ENCODE data around the gene DOK7.

DNA sequence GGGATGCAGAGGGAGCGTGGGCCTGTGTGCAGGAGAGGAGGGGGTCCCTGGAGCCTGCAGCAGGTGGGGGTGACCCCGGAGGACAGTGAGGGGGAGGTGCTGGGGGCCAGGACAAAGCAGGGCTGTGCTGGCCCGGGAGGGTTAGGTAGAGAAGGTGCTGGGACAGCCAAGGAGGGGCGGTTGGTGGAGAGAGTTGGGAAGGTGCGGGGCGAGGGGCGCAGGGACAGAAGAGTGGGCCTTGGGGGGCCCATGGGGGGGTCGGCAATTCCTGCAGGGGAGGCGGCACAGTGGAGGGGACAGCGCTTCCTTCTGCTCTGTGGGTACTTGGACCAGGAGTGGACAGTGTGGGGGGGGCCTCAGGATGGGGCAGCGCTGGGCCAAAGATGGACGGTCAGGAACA, 36.6 kb downstream of the DOK7 start:
- TF ChIP-seq, protein P1, sequence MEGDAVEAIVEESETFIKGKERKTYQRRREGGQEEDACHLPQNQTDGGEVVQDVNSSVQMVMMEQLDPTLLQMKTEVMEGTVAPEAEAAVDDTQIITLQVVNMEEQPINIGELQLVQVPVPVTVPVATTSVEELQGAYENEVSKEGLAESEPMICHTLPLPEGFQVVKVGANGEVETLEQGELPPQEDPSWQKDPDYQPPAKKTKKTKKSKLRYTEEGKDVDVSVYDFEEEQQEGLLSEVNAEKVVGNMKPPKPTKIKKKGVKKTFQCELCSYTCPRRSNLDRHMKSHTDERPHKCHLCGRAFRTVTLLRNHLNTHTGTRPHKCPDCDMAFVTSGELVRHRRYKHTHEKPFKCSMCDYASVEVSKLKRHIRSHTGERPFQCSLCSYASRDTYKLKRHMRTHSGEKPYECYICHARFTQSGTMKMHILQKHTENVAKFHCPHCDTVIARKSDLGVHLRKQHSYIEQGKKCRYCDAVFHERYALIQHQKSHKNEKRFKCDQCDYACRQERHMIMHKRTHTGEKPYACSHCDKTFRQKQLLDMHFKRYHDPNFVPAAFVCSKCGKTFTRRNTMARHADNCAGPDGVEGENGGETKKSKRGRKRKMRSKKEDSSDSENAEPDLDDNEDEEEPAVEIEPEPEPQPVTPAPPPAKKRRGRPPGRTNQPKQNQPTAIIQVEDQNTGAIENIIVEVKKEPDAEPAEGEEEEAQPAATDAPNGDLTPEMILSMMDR (IDR thresholded peaks at IDR 0.05): no peak
- TF ChIP-seq POLR2A (IDR thresholded peaks at IDR 0.05): no peak

Data from Peyer's patch (tissue), 4 donors.